ENCODE data around the gene HHAT. TPM values are rescaled to one million over a fixed set of nuclear protein-coding genes. Genes with fewer than 3 reads are reported as not detected.

The HHAT gene
- total RNA-seq, 1 donor from 2014 or later, result 4.3 TPM

GRCh38 chr1:210705086-210705485, 376.4 kb downstream of the HHAT start:
- no peak for ATAC-seq
- TF ChIP-seq CTCF (IDR thresholded peaks at IDR 0.05), result no peak
- intact Hi-C loops (cut with DNase I), result no loop called here
- Histone ChIP-seq H3K27me3 (no peaks in the 10 kb centered on the region), H3K4me1 (no peaks in the 10 kb centered on the region), H3K27ac (no peak overlapping the region), H3K36me3 (no peaks in the 10 kb centered on the region), H3K4me3 (no peak overlapping the region), H3K9me3 (no peaks in the 10 kb centered on the region)
- DNase-seq, result no peak

- Histone ChIP-seq H3K4me1 (no peaks in the 10 kb centered on the region), H3K36me3 (no peaks in the 10 kb centered on the region), H3K27me3 (no peaks in the 10 kb centered on the region), H3K27ac (no peak overlapping the region), H3K4me3 (no peak overlapping the region), H3K9me3 (no peaks in the 10 kb centered on the region)
- no peak for ATAC-seq
- intact Hi-C loops (cut with DNase I), result no loop called here
- no peak for DNase-seq
- TF ChIP-seq CTCF (IDR thresholded peaks at IDR 0.05), result no peak
Measured at GRCh38 chr1:210706246-210706645, 377.5 kb downstream of the HHAT start.

- Histone ChIP-seq H3K27ac (no peak overlapping the region), H3K4me3 (no peak overlapping the region), H3K36me3 (no peaks in the 10 kb centered on the region), H3K4me1 (no peaks in the 10 kb centered on the region), H3K9me3 (no peaks in the 10 kb centered on the region), H3K27me3 (no peaks in the 10 kb centered on the region)
- DNase-seq (no peak), ATAC-seq (no peak)
- intact Hi-C loops (cut with DNase I), result no loop called here
- TF ChIP-seq CTCF (IDR thresholded peaks at IDR 0.05), result no peak
Measured at GRCh38 chr1:210707300-210708240, 378.9 kb downstream of the HHAT start.

GRCh38 chr1:210709701-210710100, 381.0 kb downstream of the HHAT start:
- no peak for TF ChIP-seq CTCF (IDR thresholded peaks at IDR 0.05)
- H3K36me3 ChIP-seq, result no peaks in the 10 kb centered on the region
- H3K27me3 ChIP-seq, result no peaks in the 10 kb centered on the region
- H3K9me3 ChIP-seq, result no peaks in the 10 kb centered on the region
- H3K4me3 ChIP-seq, result no peak overlapping the region
- DNase-seq (no peak), ATAC-seq (no peak)
- intact Hi-C loops (cut with DNase I), result no loop called here
- H3K27ac ChIP-seq, result no peak overlapping the region
- H3K4me1 ChIP-seq, result no peaks in the 10 kb centered on the region

GRCh38 chr1:210711825-210712612, 383.3 kb downstream of the HHAT start:
- H3K36me3 ChIP-seq, result no peaks in the 10 kb centered on the region
- intact Hi-C loops (cut with DNase I), result no loop called here
- no peak for DNase-seq
- no peaks in the 10 kb centered on the region for H3K9me3 ChIP-seq
- H3K27ac ChIP-seq, result no peak overlapping the region
- ATAC-seq, result no peak
- no peak overlapping the region for H3K4me3 ChIP-seq
- no peaks in the 10 kb centered on the region for H3K4me1 ChIP-seq
- TF ChIP-seq CTCF (IDR thresholded peaks at IDR 0.05), result no peak
- H3K27me3 ChIP-seq, result no peaks in the 10 kb centered on the region

Data from upper lobe of right lung (tissue), 1 donor.